ENCODE results near the gene WHRN. TPM values are rescaled to one million over a fixed set of nuclear protein-coding genes. Genes with fewer than 3 reads are reported as not detected.

WHRN gene
- total RNA-seq, 2 donors from 2014 or later = 3.3 to 3.6 TPM

DNA sequence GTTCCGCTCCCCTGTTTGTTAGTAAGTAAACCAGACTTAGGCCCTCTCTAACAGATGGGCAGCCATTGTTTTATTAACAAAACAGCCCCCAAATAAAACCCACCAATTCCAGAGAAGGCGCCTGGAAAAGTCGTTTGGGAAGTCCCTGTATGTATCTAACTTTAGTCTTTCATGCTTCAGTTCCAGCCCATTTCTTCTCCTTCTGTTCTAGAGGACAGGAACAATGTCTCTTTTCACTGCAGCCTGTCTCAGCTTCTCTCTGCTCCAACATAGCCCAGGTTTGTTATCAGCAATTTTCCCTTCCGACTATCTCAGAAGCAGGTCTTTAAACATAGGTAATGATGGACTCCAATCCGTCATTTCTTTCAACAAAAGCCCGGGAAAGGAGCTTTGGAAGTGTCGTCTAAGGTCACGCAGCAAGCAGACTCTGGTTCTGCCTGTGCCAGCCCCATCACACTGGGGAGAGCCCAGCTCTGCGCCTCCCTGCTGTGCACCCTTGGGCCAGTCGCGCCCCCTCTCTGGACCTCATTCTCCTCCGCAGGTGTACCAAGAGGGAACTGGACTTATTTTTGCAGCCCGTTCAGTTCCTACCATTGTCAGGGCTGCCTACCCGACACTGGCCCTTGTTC, 107.9 kb downstream of the WHRN start:
- peaks cover 5% of the 10 kb centered on the region for H3K4me1 ChIP-seq
- H3K36me3 ChIP-seq = no peaks in the 10 kb centered on the region
- no peak for DNase-seq
- no peaks in the 10 kb centered on the region for H3K9me3 ChIP-seq
- H3K4me3 ChIP-seq = peak overlapping the region; percentile 49
- H3K27ac ChIP-seq = peak overlapping the region; percentile 84
- H3K27me3 ChIP-seq = no peaks in the 10 kb centered on the region
- TF ChIP-seq, protein P1, sequence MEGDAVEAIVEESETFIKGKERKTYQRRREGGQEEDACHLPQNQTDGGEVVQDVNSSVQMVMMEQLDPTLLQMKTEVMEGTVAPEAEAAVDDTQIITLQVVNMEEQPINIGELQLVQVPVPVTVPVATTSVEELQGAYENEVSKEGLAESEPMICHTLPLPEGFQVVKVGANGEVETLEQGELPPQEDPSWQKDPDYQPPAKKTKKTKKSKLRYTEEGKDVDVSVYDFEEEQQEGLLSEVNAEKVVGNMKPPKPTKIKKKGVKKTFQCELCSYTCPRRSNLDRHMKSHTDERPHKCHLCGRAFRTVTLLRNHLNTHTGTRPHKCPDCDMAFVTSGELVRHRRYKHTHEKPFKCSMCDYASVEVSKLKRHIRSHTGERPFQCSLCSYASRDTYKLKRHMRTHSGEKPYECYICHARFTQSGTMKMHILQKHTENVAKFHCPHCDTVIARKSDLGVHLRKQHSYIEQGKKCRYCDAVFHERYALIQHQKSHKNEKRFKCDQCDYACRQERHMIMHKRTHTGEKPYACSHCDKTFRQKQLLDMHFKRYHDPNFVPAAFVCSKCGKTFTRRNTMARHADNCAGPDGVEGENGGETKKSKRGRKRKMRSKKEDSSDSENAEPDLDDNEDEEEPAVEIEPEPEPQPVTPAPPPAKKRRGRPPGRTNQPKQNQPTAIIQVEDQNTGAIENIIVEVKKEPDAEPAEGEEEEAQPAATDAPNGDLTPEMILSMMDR (IDR thresholded peaks at IDR 0.05) = no peak
- peak overlapping the region; percentile 64 to 80 for H3K9ac ChIP-seq (ENCODE audit: low read depth in 2 of 2, low read length in 2 of 2)
- intact Hi-C loops (cut with DNase I) = no loop called here

DNA sequence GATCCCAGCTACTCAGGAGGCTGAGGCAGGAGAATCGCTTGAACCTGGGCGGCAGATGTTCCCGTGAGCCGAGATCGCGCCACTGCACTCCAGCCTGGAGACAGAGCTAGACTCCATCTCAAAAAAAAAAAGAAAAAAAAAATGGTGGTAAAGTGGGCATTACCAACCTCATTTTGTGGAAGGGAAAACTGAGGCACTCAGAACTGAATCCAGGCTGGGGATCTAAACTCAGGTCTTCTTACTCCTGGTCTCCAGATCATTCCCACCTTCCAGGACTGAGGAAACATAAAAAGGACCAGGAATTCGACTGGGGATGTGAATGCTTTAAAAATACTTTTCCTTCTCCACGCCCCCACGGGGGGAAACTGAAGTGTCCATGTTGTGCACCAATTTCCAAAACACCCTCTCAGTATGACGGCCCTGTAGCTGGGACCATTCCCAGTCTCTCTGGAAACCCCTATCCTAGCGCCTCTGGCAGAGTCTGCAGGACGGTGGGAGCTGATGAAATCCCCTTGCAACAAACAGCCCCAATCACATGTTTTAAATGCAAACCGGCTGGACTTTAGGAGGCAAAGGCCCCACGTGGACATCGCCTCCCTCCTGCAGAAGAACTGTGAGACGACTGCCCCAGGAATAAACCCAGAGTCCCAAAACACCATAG, 108.6 kb downstream of the WHRN start:
- Histone ChIP-seq H3K9ac (ENCODE audit: low read depth in 2 of 2, low read length in 2 of 2) (peak overlapping the region in 1 of 2 donors; percentile 80), H3K27ac (no peak overlapping the region), H3K4me1 (peaks cover 5% of the 10 kb centered on the region), H3K27me3 (no peaks in the 10 kb centered on the region), H3K4me3 (peak overlapping the region; percentile 49), H3K36me3 (no peaks in the 10 kb centered on the region), H3K9me3 (no peaks in the 10 kb centered on the region)
- TF ChIP-seq, protein P1 (IDR thresholded peaks at IDR 0.05) = no peak
- intact Hi-C loops (cut with DNase I) = no loop called here
- no peak for DNase-seq

DNA sequence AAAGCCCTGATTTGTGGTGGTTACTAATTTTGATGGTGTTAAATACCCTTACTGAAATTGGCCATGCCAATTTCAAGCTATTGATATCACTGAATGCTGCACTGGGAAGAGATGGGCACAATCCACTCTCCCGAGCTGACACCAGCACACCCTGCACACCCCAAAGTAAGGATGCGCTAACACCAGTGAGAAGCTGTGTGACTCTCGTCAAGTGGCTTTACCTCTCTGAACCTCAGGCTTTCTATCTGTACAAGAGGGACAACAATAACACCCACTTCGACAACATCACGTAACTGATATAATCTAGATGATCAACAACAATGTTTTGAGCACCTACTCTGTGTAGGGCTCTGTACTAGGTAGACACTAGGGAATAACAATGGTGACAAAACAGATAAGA, 109.5 kb downstream of the WHRN start:
- Histone ChIP-seq H3K27me3 (no peaks in the 10 kb centered on the region), H3K4me1 (peaks cover 5% of the 10 kb centered on the region), H3K9me3 (no peaks in the 10 kb centered on the region), H3K27ac (no peak overlapping the region), H3K9ac (ENCODE audit: low read depth in 2 of 2, low read length in 2 of 2) (no peak overlapping the region), H3K4me3 (no peak overlapping the region), H3K36me3 (no peaks in the 10 kb centered on the region)
- intact Hi-C loops (cut with DNase I) = no loop called here
- no peak for DNase-seq
- TF ChIP-seq, protein P1 (IDR thresholded peaks at IDR 0.05) = no peak

DNA sequence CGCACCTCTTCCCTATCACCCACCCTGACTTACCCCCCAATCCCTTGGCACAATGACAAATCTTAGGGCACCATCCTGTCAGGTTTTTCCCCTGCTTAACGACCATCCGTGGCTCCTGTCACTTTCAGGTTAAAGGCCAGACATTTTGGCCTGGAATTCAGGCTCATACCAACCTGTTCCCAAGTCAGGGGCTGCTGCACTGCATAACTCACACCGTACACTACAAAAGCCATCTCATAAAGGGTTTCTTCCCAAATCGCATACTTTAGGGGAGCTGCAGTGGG, 110.0 kb downstream of the WHRN start:
- intact Hi-C loops (cut with DNase I) = no loop called here
- Histone ChIP-seq H3K4me3 (no peak overlapping the region), H3K4me1 (peaks cover 5% of the 10 kb centered on the region)

DNA sequence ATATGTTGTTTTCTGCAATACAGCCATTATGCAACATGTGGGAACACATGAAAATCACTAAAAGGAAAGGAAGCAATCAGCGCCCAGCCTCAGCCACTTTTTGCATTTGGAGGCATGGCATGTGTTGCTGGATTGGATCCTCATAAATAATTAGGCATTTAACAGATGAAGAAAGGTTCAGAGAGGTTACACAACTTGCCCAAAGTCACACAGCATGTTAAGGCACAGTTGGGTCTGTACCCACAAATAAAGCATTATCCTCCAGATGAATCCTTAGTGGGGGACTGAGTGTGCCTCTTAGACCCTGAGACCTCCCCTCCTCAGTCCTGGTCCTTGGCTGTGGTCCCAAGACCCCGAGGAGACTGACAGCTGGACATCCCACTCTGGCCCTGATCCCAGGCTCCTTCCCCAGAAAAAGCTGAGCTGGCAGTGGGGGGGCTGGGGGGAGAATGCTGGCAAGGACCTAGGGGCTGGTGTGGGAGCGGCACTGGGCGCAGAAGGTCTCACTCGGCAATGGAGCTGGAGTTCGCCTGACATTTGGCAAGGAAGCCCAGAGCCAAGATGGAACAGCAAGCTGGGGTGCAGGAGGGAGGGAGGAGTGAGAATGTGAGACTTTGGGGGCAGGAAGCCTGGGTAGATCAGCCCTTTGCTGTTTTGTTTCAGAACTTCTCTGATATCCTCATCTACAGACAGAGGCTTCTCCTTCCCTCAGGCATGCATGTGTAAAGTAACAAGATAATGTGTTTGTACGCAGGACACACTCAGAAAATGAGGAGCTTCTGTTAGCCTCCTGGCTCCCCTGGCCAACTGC, 110.5 kb downstream of the WHRN start:
- no peak overlapping the region for H3K4me3 ChIP-seq
- H3K27ac ChIP-seq = peak overlapping the region; percentile 25
- peaks cover 5% of the 10 kb centered on the region for H3K4me1 ChIP-seq
- no peaks in the 10 kb centered on the region for H3K36me3 ChIP-seq
- no peak for DNase-seq
- no peaks in the 10 kb centered on the region for H3K9me3 ChIP-seq
- H3K9ac ChIP-seq (ENCODE audit: low read depth in 2 of 2, low read length in 2 of 2) = peak overlapping the region in 1 of 2 donors; percentile 53
- TF ChIP-seq, protein P1 (IDR thresholded peaks at IDR 0.05) = no peak
- intact Hi-C loops (cut with DNase I) = no loop called here
- H3K27me3 ChIP-seq = no peaks in the 10 kb centered on the region

More for the DNA sequence above, 110.0 kb downstream of the WHRN start:
- Histone ChIP-seq H3K27me3 (no peaks in the 10 kb centered on the region), H3K9me3 (no peaks in the 10 kb centered on the region), H3K9ac (ENCODE audit: low read depth in 2 of 2, low read length in 2 of 2) (peak overlapping the region in 1 of 2 donors; percentile 53), H3K27ac (peak overlapping the region; percentile 25), H3K36me3 (no peaks in the 10 kb centered on the region)
- no peak for DNase-seq
- TF ChIP-seq, protein P1 (IDR thresholded peaks at IDR 0.05) = no peak

Data from colonic mucosa (tissue), 4 donors.